Muscle of leg (tissue), 11 donors: ENCODE data around the gene ALDH1A2. TPM values are rescaled to one million over a fixed set of nuclear protein-coding genes. Genes with fewer than 3 reads are reported as not detected.
A peak's percentile ranks its signal among the peaks of the same experiment; 100 is the strongest.
"Not testable (repeated sequence)": the region's sequence is repeated elsewhere in the genome, so short reads cannot be mapped to it uniquely, and the experiment has no call there.

Source experiments
- DNase-seq: peaks from one replicate; pipeline ENCODE4 v3.0.0; 2013
- H3K27ac ChIP-seq: one replicate; pipeline ENCODE4 v1.5.1; 2013; ENCODE audit warnings: mild to moderate bottlenecking, low read length, control low read depth
- H3K27me3 ChIP-seq: one replicate; pipeline ENCODE4 v1.6.1; 2013; ENCODE audit warnings: low read length; ENCODE audit not compliant: control insufficient read depth, insufficient read depth
- H3K36me3 ChIP-seq: one replicate; pipeline ENCODE4 v1.6.1; 2013; ENCODE audit warnings: low read length; ENCODE audit not compliant: control insufficient read depth, insufficient read depth
- H3K4me1 ChIP-seq: one replicate; pipeline ENCODE4 v1.6.1; 2013; ENCODE audit warnings: low read length; ENCODE audit not compliant: control insufficient read depth, insufficient read depth
- H3K4me3 ChIP-seq: one replicate; pipeline ENCODE4 v1.5.1; 2013; ENCODE audit warnings: low read length, control low read depth
- H3K9me3 ChIP-seq: replicated peaks from 2 replicates; pipeline ENCODE4 v1.6.1; 2013; ENCODE audit warnings: low read depth, low read length; ENCODE audit not compliant: control insufficient read depth
- WGBS: methylation state at CpG from one replicate; pipeline ENCODE4 v1.1.5; 2013; ENCODE audit warnings: missing lambda C conversion rate; ENCODE audit not compliant: insufficient coverage; 5-methylcytosine and 5-hydroxymethylcytosine counted together
- polyA plus RNA-seq, 8 donors: library from polyadenylated mRNA; unstranded; fragments of 120-200 nt; gene quantifications; one replicate each; pipeline versions ENCODE4 v1.2.1 to v1.2.3, GENCODE V29; 2013; ENCODE audit warnings: inconsistent platforms in 1 of 8, low replicate concordance in 1 of 8; ENCODE audit not compliant: insufficient read length in 8 of 8, insufficient read depth in 1 of 8
- total RNA-seq: library from RNA; stranded (reverse); fragments of 120-200 nt; gene quantifications from one replicate; pipeline ENCODE4 v1.2.4, GENCODE V29; 2013

ALDH1A2 gene
- total and polyA plus RNA-seq, 9 donors: 22.3 to 55.3 (median 35.9) TPM

- WGBS: no CpG with 5 or more reads among the region's 7 CpGs
- DNase-seq, H3K9me3 ChIP-seq: not testable (repeated sequence)
These were observed 20.1 kb downstream of the ALDH1A2 start for GRCh38 chr15:58045376-58045775.

GRCh38 chr15:58044551-58044950, 21.0 kb downstream of the ALDH1A2 start:
- H3K27me3 ChIP-seq: peaks cover 2% of the 10 kb centered on the region
- WGBS: no CpG with 5 or more reads among the region's 2 CpGs
- DNase-seq: peak; percentile 60

More at GRCh38 chr15:58045376-58045775, 20.1 kb downstream of the ALDH1A2 start:
- H3K4me3 ChIP-seq, H3K4me1 ChIP-seq, H3K27ac ChIP-seq, H3K36me3 ChIP-seq, H3K27me3 ChIP-seq: not testable (repeated sequence)

GRCh38 chr15:58043192-58043903, 22.2 kb downstream of the ALDH1A2 start:
- no peak overlapping the region for H3K27ac ChIP-seq
- H3K4me3 ChIP-seq: no peak overlapping the region
- 60% methylated on average over 1 of the region's 5 CpGs for WGBS
- DNase-seq: peak; percentile 34
- no peaks in the 10 kb centered on the region for H3K36me3 ChIP-seq
- H3K4me1 ChIP-seq: no peaks in the 10 kb centered on the region
- no peaks in the 10 kb centered on the region for H3K9me3 ChIP-seq
- peaks cover 2% of the 10 kb centered on the region for H3K27me3 ChIP-seq

More at GRCh38 chr15:58044551-58044950, 21.0 kb downstream of the ALDH1A2 start:
- Histone ChIP-seq H3K9me3 (no peaks in the 10 kb centered on the region), H3K27ac (no peak overlapping the region), H3K4me1 (no peaks in the 10 kb centered on the region), H3K36me3 (no peaks in the 10 kb centered on the region), H3K4me3 (no peak overlapping the region)

GRCh38 chr15:58042006-58042405, 23.5 kb downstream of the ALDH1A2 start:
- WGBS: 57% methylated on average over 1 of the region's 3 CpGs
- H3K27ac ChIP-seq: no peak overlapping the region

GRCh38 chr15:58040150-58040549, 25.4 kb downstream of the ALDH1A2 start:
- no peaks in the 10 kb centered on the region for H3K4me1 ChIP-seq
- no peak overlapping the region for H3K27ac ChIP-seq
- WGBS: 60% methylated on average over 1 of the region's 6 CpGs
- no peak overlapping the region for H3K4me3 ChIP-seq
- no peaks in the 10 kb centered on the region for H3K9me3 ChIP-seq
- DNase-seq: no peak
- no peaks in the 10 kb centered on the region for H3K36me3 ChIP-seq
- H3K27me3 ChIP-seq: no peaks in the 10 kb centered on the region

More at GRCh38 chr15:58042006-58042405, 23.5 kb downstream of the ALDH1A2 start:
- no peaks in the 10 kb centered on the region for H3K4me1 ChIP-seq
- H3K27me3 ChIP-seq: peaks cover 2% of the 10 kb centered on the region
- no peak overlapping the region for H3K4me3 ChIP-seq
- H3K36me3 ChIP-seq: no peaks in the 10 kb centered on the region
- no peak for DNase-seq
- H3K9me3 ChIP-seq: no peaks in the 10 kb centered on the region

GRCh38 chr15:58039079-58040035, 26.2 kb downstream of the ALDH1A2 start:
- H3K4me3 ChIP-seq: no peak overlapping the region
- H3K36me3 ChIP-seq: no peaks in the 10 kb centered on the region
- no CpG with 5 or more reads among the region's 6 CpGs for WGBS
- H3K27ac ChIP-seq: no peak overlapping the region
- H3K27me3 ChIP-seq: no peaks in the 10 kb centered on the region
- DNase-seq: no peak
- no peaks in the 10 kb centered on the region for H3K4me1 ChIP-seq
- H3K9me3 ChIP-seq: no peaks in the 10 kb centered on the region

- no peak overlapping the region for H3K4me3 ChIP-seq
- no peak overlapping the region for H3K27ac ChIP-seq
- DNase-seq: no peak
- no peaks in the 10 kb centered on the region for H3K36me3 ChIP-seq
- no peaks in the 10 kb centered on the region for H3K9me3 ChIP-seq
- no peaks in the 10 kb centered on the region for H3K4me1 ChIP-seq
- H3K27me3 ChIP-seq: no peaks in the 10 kb centered on the region
- no CpG with 5 or more reads among the region's 2 CpGs for WGBS
These were observed 27.0 kb downstream of the ALDH1A2 start for GRCh38 chr15:58038426-58039078.

GRCh38 chr15:58037723-58038301, 27.7 kb downstream of the ALDH1A2 start:
- Histone ChIP-seq H3K4me1 (no peaks in the 10 kb centered on the region), H3K27me3 (no peaks in the 10 kb centered on the region), H3K9me3 (no peaks in the 10 kb centered on the region), H3K4me3 (no peak overlapping the region), H3K27ac (no peak overlapping the region), H3K36me3 (no peaks in the 10 kb centered on the region)
- peak; percentile 26 for DNase-seq
- WGBS: 0% methylated on average over 2 of the region's 2 CpGs

GRCh38 chr15:58036579-58036978, 28.9 kb downstream of the ALDH1A2 start:
- H3K4me1 ChIP-seq: no peaks in the 10 kb centered on the region
- no peak for DNase-seq
- H3K27me3 ChIP-seq: no peaks in the 10 kb centered on the region
- H3K36me3 ChIP-seq: no peaks in the 10 kb centered on the region
- H3K9me3 ChIP-seq: no peaks in the 10 kb centered on the region
- 60% methylated on average over 1 of the region's 4 CpGs for WGBS
- no peak overlapping the region for H3K27ac ChIP-seq
- no peak overlapping the region for H3K4me3 ChIP-seq
